ENCODE measurements around the gene MRPS11.

The MRPS11 gene

GRCh38 chr15:88484682-88485331 lies 17.3 kb downstream of the MRPS11 start:
- Histone ChIP-seq H3K36me3 (ENCODE audit: control insufficient read depth, insufficient read depth, low read length) (no peaks in the 10 kb centered on the region), H3K27me3 (ENCODE audit: control insufficient read depth, insufficient read depth, low read length) (no peaks in the 10 kb centered on the region), H3K27ac (ENCODE audit: low read depth, low read length) (no peak overlapping the region), H3K9ac (ENCODE audit: low read length) (no peak overlapping the region), H3K4me1 (ENCODE audit: control insufficient read depth, insufficient read depth, low read length) (no peaks in the 10 kb centered on the region), H3K4me3 (ENCODE audit: low read length) (no peak overlapping the region)

- no peak overlapping the region for H3K4me3 ChIP-seq (ENCODE audit: low read length)
- H3K9ac ChIP-seq (ENCODE audit: low read length) = no peak overlapping the region
These were observed 19.8 kb downstream of the MRPS11 start for GRCh38 chr15:88487178-88487795.

GRCh38 chr15:88487796-88488523 lies 20.5 kb downstream of the MRPS11 start:
- no peak overlapping the region for H3K9ac ChIP-seq (ENCODE audit: low read length)
- H3K36me3 ChIP-seq (ENCODE audit: control insufficient read depth, insufficient read depth, low read length) = no peaks in the 10 kb centered on the region
- no peaks in the 10 kb centered on the region for H3K4me1 ChIP-seq (ENCODE audit: control insufficient read depth, insufficient read depth, low read length)
- no peaks in the 10 kb centered on the region for H3K27me3 ChIP-seq (ENCODE audit: control insufficient read depth, insufficient read depth, low read length)
- no peak overlapping the region for H3K4me3 ChIP-seq (ENCODE audit: low read length)
- no peak overlapping the region for H3K27ac ChIP-seq (ENCODE audit: low read depth, low read length)

More at GRCh38 chr15:88487178-88487795, 19.8 kb downstream of the MRPS11 start:
- no peaks in the 10 kb centered on the region for H3K4me1 ChIP-seq (ENCODE audit: control insufficient read depth, insufficient read depth, low read length)
- no peaks in the 10 kb centered on the region for H3K36me3 ChIP-seq (ENCODE audit: control insufficient read depth, insufficient read depth, low read length)
- no peak overlapping the region for H3K27ac ChIP-seq (ENCODE audit: low read depth, low read length)
- no peaks in the 10 kb centered on the region for H3K27me3 ChIP-seq (ENCODE audit: control insufficient read depth, insufficient read depth, low read length)

GRCh38 chr15:88489321-88489720 lies 21.8 kb downstream of the MRPS11 start:
- Histone ChIP-seq H3K27ac (ENCODE audit: low read depth, low read length) (no peak overlapping the region), H3K27me3 (ENCODE audit: control insufficient read depth, insufficient read depth, low read length) (no peaks in the 10 kb centered on the region), H3K9ac (ENCODE audit: low read length) (no peak overlapping the region)

GRCh38 chr15:88490036-88490435 lies 22.5 kb downstream of the MRPS11 start:
- no peaks in the 10 kb centered on the region for H3K27me3 ChIP-seq (ENCODE audit: control insufficient read depth, insufficient read depth, low read length)
- H3K27ac ChIP-seq (ENCODE audit: low read depth, low read length) = no peak overlapping the region
- no peak overlapping the region for H3K4me3 ChIP-seq (ENCODE audit: low read length)
- no peaks in the 10 kb centered on the region for H3K4me1 ChIP-seq (ENCODE audit: control insufficient read depth, insufficient read depth, low read length)
- H3K9ac ChIP-seq (ENCODE audit: low read length) = no peak overlapping the region
- H3K36me3 ChIP-seq (ENCODE audit: control insufficient read depth, insufficient read depth, low read length) = peaks cover 3% of the 10 kb centered on the region

More at GRCh38 chr15:88489321-88489720, 21.8 kb downstream of the MRPS11 start:
- Histone ChIP-seq H3K36me3 (ENCODE audit: control insufficient read depth, insufficient read depth, low read length) (no peaks in the 10 kb centered on the region), H3K4me3 (ENCODE audit: low read length) (no peak overlapping the region), H3K4me1 (ENCODE audit: control insufficient read depth, insufficient read depth, low read length) (no peaks in the 10 kb centered on the region)

- H3K27ac ChIP-seq (ENCODE audit: low read depth, low read length) = no peak overlapping the region
- no peaks in the 10 kb centered on the region for H3K27me3 ChIP-seq (ENCODE audit: control insufficient read depth, insufficient read depth, low read length)
- H3K36me3 ChIP-seq (ENCODE audit: control insufficient read depth, insufficient read depth, low read length) = peaks cover 3% of the 10 kb centered on the region
- no peak overlapping the region for H3K9ac ChIP-seq (ENCODE audit: low read length)
- no peaks in the 10 kb centered on the region for H3K4me1 ChIP-seq (ENCODE audit: control insufficient read depth, insufficient read depth, low read length)
- no peak overlapping the region for H3K4me3 ChIP-seq (ENCODE audit: low read length)
These were observed 23.6 kb downstream of the MRPS11 start for GRCh38 chr15:88491158-88491557.

- Histone ChIP-seq H3K9ac (ENCODE audit: low read length) (no peak overlapping the region), H3K4me3 (ENCODE audit: low read length) (no peak overlapping the region), H3K36me3 (ENCODE audit: control insufficient read depth, insufficient read depth, low read length) (peaks cover 3% of the 10 kb centered on the region)
These were observed 26.3 kb downstream of the MRPS11 start for GRCh38 chr15:88493844-88494243.

GRCh38 chr15:88497109-88497765 lies 29.7 kb downstream of the MRPS11 start:
- Histone ChIP-seq H3K27me3 (ENCODE audit: control insufficient read depth, insufficient read depth, low read length) (no peaks in the 10 kb centered on the region), H3K27ac (ENCODE audit: low read depth, low read length) (no peak overlapping the region), H3K9ac (ENCODE audit: low read length) (no peak overlapping the region), H3K4me1 (ENCODE audit: control insufficient read depth, insufficient read depth, low read length) (no peaks in the 10 kb centered on the region), H3K4me3 (ENCODE audit: low read length) (no peak overlapping the region), H3K36me3 (ENCODE audit: control insufficient read depth, insufficient read depth, low read length) (peaks cover 3% of the 10 kb centered on the region)

More at GRCh38 chr15:88493844-88494243, 26.3 kb downstream of the MRPS11 start:
- no peak overlapping the region for H3K27ac ChIP-seq (ENCODE audit: low read depth, low read length)
- H3K4me1 ChIP-seq (ENCODE audit: control insufficient read depth, insufficient read depth, low read length) = no peaks in the 10 kb centered on the region
- H3K27me3 ChIP-seq (ENCODE audit: control insufficient read depth, insufficient read depth, low read length) = no peaks in the 10 kb centered on the region

- Histone ChIP-seq H3K36me3 (ENCODE audit: control insufficient read depth, insufficient read depth, low read length) (peaks cover 6% of the 10 kb centered on the region), H3K4me3 (ENCODE audit: low read length) (no peak overlapping the region), H3K27ac (ENCODE audit: low read depth, low read length) (no peak overlapping the region), H3K9ac (ENCODE audit: low read length) (no peak overlapping the region), H3K27me3 (ENCODE audit: control insufficient read depth, insufficient read depth, low read length) (no peaks in the 10 kb centered on the region), H3K4me1 (ENCODE audit: control insufficient read depth, insufficient read depth, low read length) (no peaks in the 10 kb centered on the region)
These were observed 31.5 kb downstream of the MRPS11 start for GRCh38 chr15:88498996-88499395.

GRCh38 chr15:88504445-88504844 lies 36.9 kb downstream of the MRPS11 start:
- H3K4me3 ChIP-seq (ENCODE audit: low read length) = no peak overlapping the region
- no peak overlapping the region for H3K9ac ChIP-seq (ENCODE audit: low read length)
- H3K36me3 ChIP-seq (ENCODE audit: control insufficient read depth, insufficient read depth, low read length) = peaks cover 5% of the 10 kb centered on the region
- no peaks in the 10 kb centered on the region for H3K4me1 ChIP-seq (ENCODE audit: control insufficient read depth, insufficient read depth, low read length)
- no peaks in the 10 kb centered on the region for H3K27me3 ChIP-seq (ENCODE audit: control insufficient read depth, insufficient read depth, low read length)
- no peak overlapping the region for H3K27ac ChIP-seq (ENCODE audit: low read depth, low read length)

GRCh38 chr15:88505721-88506120 lies 38.2 kb downstream of the MRPS11 start:
- H3K36me3 ChIP-seq (ENCODE audit: control insufficient read depth, insufficient read depth, low read length) = peaks cover 8% of the 10 kb centered on the region

GRCh38 chr15:88506628-88507027 lies 39.1 kb downstream of the MRPS11 start:
- Histone ChIP-seq H3K4me3 (ENCODE audit: low read length) (no peak overlapping the region), H3K9ac (ENCODE audit: low read length) (no peak overlapping the region), H3K27me3 (ENCODE audit: control insufficient read depth, insufficient read depth, low read length) (no peaks in the 10 kb centered on the region), H3K4me1 (ENCODE audit: control insufficient read depth, insufficient read depth, low read length) (no peaks in the 10 kb centered on the region), H3K27ac (ENCODE audit: low read depth, low read length) (no peak overlapping the region), H3K36me3 (ENCODE audit: control insufficient read depth, insufficient read depth, low read length) (peaks cover 12% of the 10 kb centered on the region)

More at GRCh38 chr15:88505721-88506120, 38.2 kb downstream of the MRPS11 start:
- H3K27ac ChIP-seq (ENCODE audit: low read depth, low read length) = no peak overlapping the region
- no peaks in the 10 kb centered on the region for H3K27me3 ChIP-seq (ENCODE audit: control insufficient read depth, insufficient read depth, low read length)
- no peak overlapping the region for H3K9ac ChIP-seq (ENCODE audit: low read length)
- no peaks in the 10 kb centered on the region for H3K4me1 ChIP-seq (ENCODE audit: control insufficient read depth, insufficient read depth, low read length)
- no peak overlapping the region for H3K4me3 ChIP-seq (ENCODE audit: low read length)
